Hypothalamus (tissue), 51 donors: ENCODE measurements around the gene HSPA6.
A peak's percentile ranks its signal among the peaks of the same experiment; 100 is the strongest.
"Not testable (repeated sequence)": the region's sequence is repeated elsewhere in the genome, so short reads cannot be mapped to it uniquely, and the experiment has no call there.

Experiments
- DNase-seq, 51 donors: peaks; one replicate each; lab custom pipeline; 2025; lab: John Stamatoyannopoulos, UW

HSPA6 gene

GRCh38 chr1:161554815-161555417 lies 30.6 kb downstream of the HSPA6 start:
- not testable (repeated sequence) for DNase-seq

- not testable (repeated sequence) for DNase-seq
Observed at GRCh38 chr1:161556143-161556542, 31.8 kb downstream of the HSPA6 start.

- not testable (repeated sequence) for DNase-seq
Observed at GRCh38 chr1:161556990-161557389, 32.6 kb downstream of the HSPA6 start.

- not testable (repeated sequence) for DNase-seq
Observed at GRCh38 chr1:161557506-161558450, 33.4 kb downstream of the HSPA6 start.

GRCh38 chr1:161560960-161561715 lies 36.8 kb downstream of the HSPA6 start:
- peak in 3 of 51 donors; percentile 4 to 6 (median 6) for DNase-seq

- DNase-seq = not testable (repeated sequence)
Observed at GRCh38 chr1:161562441-161562840, 38.1 kb downstream of the HSPA6 start.

- not testable (repeated sequence) for DNase-seq
Observed at GRCh38 chr1:161563522-161563921, 39.2 kb downstream of the HSPA6 start.

- DNase-seq = not testable (repeated sequence)
Observed at GRCh38 chr1:161566602-161566960, 42.2 kb downstream of the HSPA6 start.

GRCh38 chr1:161571703-161572102 lies 47.4 kb downstream of the HSPA6 start:
- DNase-seq = not testable (repeated sequence)
